Mesenteric fat pad (tissue), 1 donor: Measurements from ENCODE around the gene DOCK1. TPM values are rescaled to one million over a fixed set of nuclear protein-coding genes. Genes with fewer than 3 reads are reported as not detected.

ENCODE experiments used
- DNase-seq: peaks from one replicate; pipeline ENCODE4 v3.0.0-alpha.2; 2020; ENCODE audit warnings: low spot score
- total RNA-seq: library from RNA; stranded (reverse); fragmentation: NEBNext Ultra II Directional; extraction: Animal tissue kit (Norgen Biotek cat#: 25700); gene quantifications from one replicate; pipeline ENCODE4 v1.2.1, GENCODE V29; 2021
- donor health status: DM: yes; HTN: yes; CAD: no.

Gene DOCK1
- total RNA-seq, 1 donor from 2014 or later, result 46.0 TPM

- peak; percentile 30 for DNase-seq
Measured at GRCh38 chr10:127449490-127449889, 544.3 kb downstream of the DOCK1 start.

- DNase-seq, result no peak
Measured at GRCh38 chr10:127450644-127451043, 545.4 kb downstream of the DOCK1 start.

GRCh38 chr10:127451628-127452027 lies 546.4 kb downstream of the DOCK1 start:
- DNase-seq, result no peak

- DNase-seq, result no peak
Measured at GRCh38 chr10:127452568-127452967, 547.3 kb downstream of the DOCK1 start.

GRCh38 chr10:127453706-127454105 lies 548.5 kb downstream of the DOCK1 start:
- DNase-seq, result no peak

- no peak for DNase-seq
Measured at GRCh38 chr10:127456122-127456521, 550.9 kb downstream of the DOCK1 start.

GRCh38 chr10:127458016-127458810 lies 553.0 kb downstream of the DOCK1 start:
- no peak for DNase-seq

GRCh38 chr10:127458829-127459228 lies 553.6 kb downstream of the DOCK1 start:
- no peak for DNase-seq

- DNase-seq, result no peak
Measured at GRCh38 chr10:127459918-127460317, 554.7 kb downstream of the DOCK1 start.

- no peak for DNase-seq
Measured at GRCh38 chr10:127462643-127463295, 557.5 kb downstream of the DOCK1 start.

GRCh38 chr10:127463548-127463947 lies 558.3 kb downstream of the DOCK1 start:
- DNase-seq, result no peak

GRCh38 chr10:127464561-127464960 lies 559.3 kb downstream of the DOCK1 start:
- no peak for DNase-seq

GRCh38 chr10:127467811-127468210 lies 562.6 kb downstream of the DOCK1 start:
- no peak for DNase-seq

- no peak for DNase-seq
Measured at GRCh38 chr10:127468632-127469031, 563.4 kb downstream of the DOCK1 start.

- DNase-seq, result no peak
Measured at GRCh38 chr10:127470911-127471310, 565.7 kb downstream of the DOCK1 start.

GRCh38 chr10:127472976-127473375 lies 567.7 kb downstream of the DOCK1 start:
- DNase-seq, result no peak

- no peak for DNase-seq
Measured at GRCh38 chr10:127474501-127474900, 569.3 kb downstream of the DOCK1 start.

- DNase-seq, result no peak
Measured at GRCh38 chr10:127485153-127485857, 580.1 kb downstream of the DOCK1 start.

GRCh38 chr10:127486355-127486754 lies 581.1 kb downstream of the DOCK1 start:
- no peak for DNase-seq

- DNase-seq, result no peak
Measured at GRCh38 chr10:127492607-127493250, 587.5 kb downstream of the DOCK1 start.

GRCh38 chr10:127496035-127496434 lies 590.8 kb downstream of the DOCK1 start:
- no peak for DNase-seq

GRCh38 chr10:127497685-127498084 lies 592.5 kb downstream of the DOCK1 start:
- no peak for DNase-seq
